Breast epithelium (tissue), 3 donors: ENCODE data around the gene TCOF1.

Experiments
- CTCF ChIP-seq, 3 donors: fragments of 450-650 bp; IDR thresholded peaks; one replicate each; pipeline ENCODE4 v1.5.1; 2016 to 2017; ENCODE audit warnings: antibody characterized with exemption in 3 of 3, mild to moderate bottlenecking in 3 of 3, moderate library complexity in 3 of 3
- POLR2AphosphoS5 ChIP-seq, 3 donors: sonication (generic); formaldehyde crosslinking; IDR thresholded peaks; one replicate each; pipeline ENCODE4 v1.6.1; 2017; ENCODE audit warnings: antibody characterized with exemption in 3 of 3

- TF ChIP-seq CTCF (IDR thresholded peaks at IDR 0.05) (no peak), POLR2AphosphoS5 (IDR thresholded peaks at IDR 0.05) (no peak)
Observed at GRCh38 chr5:150339165-150339564, 18.3 kb upstream of the TCOF1 start.
